CD8-positive, alpha-beta memory T cell (primary cell): ENCODE measurements around the gene MKS1. TPM values are rescaled to one million over a fixed set of nuclear protein-coding genes. Genes with fewer than 3 reads are reported as not detected.

ENCODE experiments used
- CTCF ChIA-PET: fragments of 350-600 bp; sonication (Branson Sonifier 250); formaldehyde crosslinking; loops from one replicate; lab custom pipeline; 2021; ENCODE audit warnings: antibody characterized with exemption; lab: Charles Lee
- POLR2A ChIA-PET: fragments of 350-600 bp; sonication (Branson Sonifier 250); formaldehyde crosslinking; loops from one replicate; lab custom pipeline; 2021; ENCODE audit warnings: antibody characterized with exemption; lab: Charles Lee
- DNase-seq, 5 donors: peaks; one replicate each; pipeline versions ENCODE4 v3.0.0 to v3.0.0-alpha.2; 2020 to 2022; ENCODE audit warnings: mixed read lengths in 1 of 5
- H3K27ac ChIP-seq: one replicate; pipeline ENCODE4 v1.7.0; 2013; ENCODE audit warnings: low read depth, mild to moderate bottlenecking, low read length, moderate library complexity
- H3K27me3 ChIP-seq: 2 replicates; pipeline ENCODE4 v1.7.0; 2013; ENCODE audit warnings: low read length, mild to moderate bottlenecking; ENCODE audit not compliant: insufficient read depth, poor library complexity, severe bottlenecking
- H3K36me3 ChIP-seq: 2 replicates; pipeline ENCODE4 v1.7.0; 2013; ENCODE audit warnings: mild to moderate bottlenecking, low read length, moderate library complexity; ENCODE audit not compliant: insufficient read depth
- H3K4me1 ChIP-seq: 2 replicates; pipeline ENCODE4 v1.7.0; 2013; ENCODE audit warnings: mild to moderate bottlenecking, low read length, moderate library complexity; ENCODE audit not compliant: insufficient read depth
- H3K4me3 ChIP-seq: 2 replicates; pipeline ENCODE4 v1.7.0; 2013; ENCODE audit warnings: mild to moderate bottlenecking, low read length
- H3K9me3 ChIP-seq: 2 replicates; pipeline ENCODE4 v1.7.0; 2013; ENCODE audit warnings: mild to moderate bottlenecking, low read length
- H3K27ac Mint-ChIP-seq, 8 donors: one replicate each; pipeline ENCODE4 v1.8.0; 2020 to 2021; ENCODE audit warnings: mixed read lengths in 8 of 8, mild to moderate bottlenecking in 6 of 8, inconsistent platforms in 3 of 8, moderate library complexity in 3 of 8
- H3K27me3 Mint-ChIP-seq, 2 donors: one replicate each; pipeline ENCODE4 v1.8.0; 2020 to 2021; ENCODE audit warnings: mixed read lengths in 2 of 2, mild to moderate bottlenecking in 1 of 2, moderate library complexity in 1 of 2
- H3K36me3 Mint-ChIP-seq, 3 donors: one replicate each; pipeline ENCODE4 v1.8.0; 2020 to 2021; ENCODE audit warnings: mixed read lengths in 3 of 3, inconsistent platforms in 1 of 3, mild to moderate bottlenecking in 1 of 3
- H3K4me1 Mint-ChIP-seq, 3 donors: one replicate each; pipeline ENCODE4 v1.8.0; 2020 to 2021; ENCODE audit warnings: mixed read lengths in 3 of 3, inconsistent platforms in 1 of 3, mild to moderate bottlenecking in 1 of 3
- H3K4me3 Mint-ChIP-seq, 7 donors: one replicate each; pipeline ENCODE4 v1.8.0; 2020 to 2021; ENCODE audit warnings: mixed read lengths in 7 of 7, mild to moderate bottlenecking in 6 of 7, moderate library complexity in 4 of 7, inconsistent platforms in 2 of 7
- H3K9me3 Mint-ChIP-seq, 5 donors: one replicate each; pipeline ENCODE4 v1.8.0; 2020 to 2022; ENCODE audit warnings: mixed read lengths in 5 of 5, mild to moderate bottlenecking in 3 of 5, moderate library complexity in 2 of 5, inconsistent platforms in 1 of 5
- polyA plus RNA-seq: library from polyadenylated mRNA; unstranded; fragments of 300-500 nt; fragmentation: Illumina TruSeq; gene quantifications from one replicate; pipeline ENCODE4 v1.2.3, GENCODE V29; 2021
- total RNA-seq, 2 experiments: library from RNA; stranded (reverse); gene quantifications; one replicate each; pipeline ENCODE4 v1.2.3, GENCODE V29; 2021

Gene MKS1
- total and polyA plus RNA-seq, 3 experiments from 2014 or later = 10.7 to 33.9 (median 26.2) TPM

- Mint-ChIP-seq H3K27me3 (peaks cover 17 to 31% of the 10 kb centered on the region in 2 donors), H3K27ac (no peak overlapping the region), H3K36me3 (no peaks in the 10 kb centered on the region), H3K9me3 (no peaks in the 10 kb centered on the region), H3K4me1 (peaks cover 0 to 5% (median 5%) of the 10 kb centered on the region in 3 donors), H3K4me3 (no peak overlapping the region)
- DNase-seq = no peak
- Histone ChIP-seq H3K27ac (no peak overlapping the region), H3K9me3 (no peaks in the 10 kb centered on the region), H3K36me3 (no peaks in the 10 kb centered on the region), H3K4me1 (no peaks in the 10 kb centered on the region), H3K4me3 (no peak overlapping the region), H3K27me3 (no peaks in the 10 kb centered on the region)
- CTCF ChIA-PET = no interaction called here
- POLR2A ChIA-PET = no interaction called here
Measured at GRCh38 chr17:58186591-58186990, 32.5 kb downstream of the MKS1 start.

GRCh38 chr17:58184986-58185761 is 33.9 kb downstream of the MKS1 start:
- Mint-ChIP-seq H3K9me3 (no peaks in the 10 kb centered on the region), H3K27me3 (peaks cover 12 to 19% of the 10 kb centered on the region in 2 donors), H3K4me1 (peaks cover 0 to 5% (median 5%) of the 10 kb centered on the region in 3 donors), H3K27ac (no peak overlapping the region), H3K4me3 (no peak overlapping the region), H3K36me3 (no peaks in the 10 kb centered on the region)
- no peaks in the 10 kb centered on the region for H3K4me1 ChIP-seq
- no peaks in the 10 kb centered on the region for H3K36me3 ChIP-seq
- DNase-seq = no peak
- no peaks in the 10 kb centered on the region for H3K27me3 ChIP-seq
- no peaks in the 10 kb centered on the region for H3K9me3 ChIP-seq
- no peak overlapping the region for H3K4me3 ChIP-seq
- CTCF ChIA-PET = interaction anchor here (0.9 kb wide), 1 partner anchor 13 kb away, joined by 3 read pairs; no protein-coding TSS in a partner anchor
- peak overlapping the region; percentile 54 for H3K27ac ChIP-seq
- POLR2A ChIA-PET = no interaction called here

DNA sequence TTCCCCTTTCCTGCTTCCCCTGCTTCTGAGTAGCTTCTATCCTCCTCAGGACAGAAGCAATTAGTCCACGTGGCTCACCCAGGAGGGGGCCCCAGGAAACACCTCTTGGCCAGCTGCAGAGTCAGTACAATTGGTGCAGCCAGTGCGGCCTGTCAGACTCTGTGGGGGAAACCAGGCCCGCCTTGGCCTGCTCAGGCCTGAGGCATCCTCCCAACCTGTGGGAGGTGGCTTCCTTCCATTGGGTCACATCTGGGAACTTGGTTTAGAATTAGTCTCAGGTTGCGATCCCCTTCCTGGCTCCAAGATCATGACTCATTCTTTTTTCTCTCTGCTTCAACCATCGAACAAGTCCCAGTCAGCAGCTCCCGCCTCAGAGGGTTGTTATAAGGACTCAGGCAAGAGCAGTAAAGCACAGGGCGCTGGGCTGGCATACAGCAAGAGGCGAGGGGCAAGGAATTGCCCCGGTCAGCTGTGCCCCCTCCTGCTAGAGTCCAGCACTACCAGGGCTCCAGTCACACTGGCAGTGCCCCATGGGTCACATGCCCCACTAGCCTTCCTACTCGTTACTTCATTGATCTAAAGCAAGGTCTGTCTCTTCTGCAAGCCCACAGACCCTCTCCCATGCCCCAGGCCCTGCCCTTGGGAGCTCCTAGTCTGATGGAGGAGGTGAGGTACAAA is 34.6 kb downstream of the MKS1 start:
- Mint-ChIP-seq H3K27ac (peak overlapping the region in 1 of 8 donors; percentile 47), H3K27me3 (peaks cover 12% of the 10 kb centered on the region in 2 donors), H3K9me3 (no peaks in the 10 kb centered on the region), H3K4me3 (no peak overlapping the region), H3K4me1 (peaks cover 0 to 5% (median 5%) of the 10 kb centered on the region in 3 donors), H3K36me3 (no peaks in the 10 kb centered on the region)
- DNase-seq = no peak
- Histone ChIP-seq H3K27me3 (no peaks in the 10 kb centered on the region), H3K27ac (peak overlapping the region; percentile 54), H3K4me3 (no peak overlapping the region), H3K9me3 (no peaks in the 10 kb centered on the region), H3K4me1 (no peaks in the 10 kb centered on the region), H3K36me3 (no peaks in the 10 kb centered on the region)
- POLR2A ChIA-PET = no interaction called here
- CTCF ChIA-PET = no interaction called here

DNA sequence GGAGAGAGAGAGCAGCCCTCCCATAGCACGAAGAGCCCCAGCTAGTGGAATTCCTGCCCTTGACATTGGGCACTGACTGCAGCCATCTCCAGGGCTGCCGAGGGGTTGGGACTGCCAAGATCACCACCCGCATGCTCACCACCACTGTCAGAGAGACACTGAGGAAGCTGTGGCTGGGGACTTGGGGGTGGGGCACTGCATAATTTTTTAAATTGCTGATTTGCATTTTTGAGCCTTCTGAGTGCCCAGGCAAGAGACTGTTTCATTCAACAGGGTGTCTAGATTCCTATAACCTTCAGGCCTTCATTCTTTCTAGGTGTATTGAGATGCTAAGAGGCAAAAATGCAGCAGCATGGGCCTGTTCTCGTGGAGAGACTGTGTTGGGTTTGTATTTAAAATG is 35.5 kb downstream of the MKS1 start:
- Mint-ChIP-seq H3K36me3 (no peaks in the 10 kb centered on the region), H3K27me3 (peaks cover 10 to 12% of the 10 kb centered on the region in 2 donors), H3K4me1 (peaks cover 0 to 5% (median 5%) of the 10 kb centered on the region in 3 donors), H3K4me3 (no peak overlapping the region), H3K27ac (no peak overlapping the region), H3K9me3 (no peaks in the 10 kb centered on the region)
- H3K4me1 ChIP-seq = no peaks in the 10 kb centered on the region
- no peak overlapping the region for H3K4me3 ChIP-seq
- ChIA-PET POLR2A (no interaction called here), CTCF (interaction anchor here (1.7 kb wide), 1 partner anchor 11 kb away, joined by 4 read pairs; no protein-coding TSS in a partner anchor)
- no peaks in the 10 kb centered on the region for H3K27me3 ChIP-seq
- no peaks in the 10 kb centered on the region for H3K36me3 ChIP-seq
- no peak overlapping the region for H3K27ac ChIP-seq
- no peak for DNase-seq
- no peaks in the 10 kb centered on the region for H3K9me3 ChIP-seq

- Histone ChIP-seq H3K4me3 (no peak overlapping the region), H3K36me3 (no peaks in the 10 kb centered on the region), H3K27me3 (no peaks in the 10 kb centered on the region), H3K9me3 (no peaks in the 10 kb centered on the region), H3K27ac (no peak overlapping the region), H3K4me1 (no peaks in the 10 kb centered on the region)
- Mint-ChIP-seq H3K9me3 (no peaks in the 10 kb centered on the region), H3K27ac (peak overlapping the region in 1 of 8 donors; percentile 11), H3K36me3 (no peaks in the 10 kb centered on the region), H3K27me3 (peaks cover 1 to 16% of the 10 kb centered on the region in 2 donors), H3K4me1 (peaks cover 0 to 5% (median 5%) of the 10 kb centered on the region in 3 donors), H3K4me3 (no peak overlapping the region)
- CTCF ChIA-PET = interaction anchor here (0.9 to 2.4 kb wide), 3 partner anchors 9 to 18 kb away, joined by 3 to 6 read pairs (median 4); no protein-coding TSS in a partner anchor
- no peak for DNase-seq
- POLR2A ChIA-PET = no interaction called here
Measured at GRCh38 chr17:58181796-58182195, 37.3 kb downstream of the MKS1 start.

DNA sequence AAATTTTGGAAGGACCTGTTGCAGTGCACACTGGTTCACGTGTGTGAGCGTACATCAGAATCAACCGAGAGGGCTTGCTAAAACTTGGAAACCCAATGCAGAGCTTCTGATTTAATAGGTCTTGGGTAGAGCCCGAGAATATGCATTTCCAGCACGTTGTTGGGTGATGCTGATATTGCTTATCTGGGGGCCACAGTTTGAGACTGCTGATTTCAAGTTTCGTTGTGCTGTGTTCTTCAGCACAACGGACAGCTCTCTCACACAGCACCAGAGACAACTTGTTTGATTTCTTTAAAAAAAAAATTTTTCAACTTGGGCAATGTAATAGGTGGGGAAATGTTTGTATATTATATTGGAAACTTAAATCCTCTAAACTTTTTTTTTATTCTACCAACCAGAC is 42.9 kb downstream of the MKS1 start:
- no peak for DNase-seq
- ChIA-PET CTCF (no interaction called here), POLR2A (no interaction called here)
- peaks cover 0 to 18% of the 10 kb centered on the region in 2 donors for H3K27me3 Mint-ChIP-seq
- peaks cover 14 to 16% (median 15%) of the 10 kb centered on the region in 3 donors for H3K4me1 Mint-ChIP-seq
- peaks cover 15% of the 10 kb centered on the region for H3K4me1 ChIP-seq
- peaks cover 0 to 1% (median 0%) of the 10 kb centered on the region in 5 donors for H3K9me3 Mint-ChIP-seq
- no peaks in the 10 kb centered on the region for H3K36me3 ChIP-seq
- H3K27ac ChIP-seq = no peak overlapping the region
- H3K9me3 ChIP-seq = no peaks in the 10 kb centered on the region
- peaks cover 6% of the 10 kb centered on the region for H3K27me3 ChIP-seq
- H3K4me3 ChIP-seq = no peak overlapping the region
- H3K36me3 Mint-ChIP-seq = peaks cover 0 to 1% (median 0%) of the 10 kb centered on the region in 3 donors
- H3K27ac Mint-ChIP-seq = no peak overlapping the region
- H3K4me3 Mint-ChIP-seq = no peak overlapping the region

GRCh38 chr17:58174871-58175270 is 44.2 kb downstream of the MKS1 start:
- Histone ChIP-seq H3K9me3 (no peaks in the 10 kb centered on the region), H3K4me3 (no peak overlapping the region), H3K27me3 (peaks cover 6% of the 10 kb centered on the region), H3K27ac (no peak overlapping the region), H3K36me3 (no peaks in the 10 kb centered on the region), H3K4me1 (peaks cover 26% of the 10 kb centered on the region)
- DNase-seq = no peak
- Mint-ChIP-seq H3K4me1 (peaks cover 26 to 29% (median 28%) of the 10 kb centered on the region in 3 donors), H3K36me3 (peaks cover 0 to 1% (median 0%) of the 10 kb centered on the region in 3 donors), H3K27me3 (peaks cover 0 to 18% of the 10 kb centered on the region in 2 donors), H3K27ac (peak overlapping the region in 1 of 8 donors; percentile 4), H3K4me3 (no peak overlapping the region), H3K9me3 (peaks cover 0 to 1% (median 0%) of the 10 kb centered on the region in 5 donors)
- POLR2A ChIA-PET = interaction anchor here (0.7 kb wide), 1 partner anchor 1965 kb away, joined by 3 read pairs; no protein-coding TSS in a partner anchor
- CTCF ChIA-PET = interaction anchor here (1.3 kb wide), 1 partner anchor 61 kb away, joined by 3 read pairs; no protein-coding TSS in a partner anchor
